Thyroid gland (tissue), 4 donors: ENCODE data around the gene VSTM2B.

ENCODE experiments used
- CTCF ChIP-seq, 6 experiments: fragments of 200-600 bp in 3 of 6; fragments of 450-650 bp in 3 of 6; sonication (generic) in 3 of 6; IDR thresholded peaks; one replicate each; pipeline ENCODE4 v1.5.1; 2016 to 2019; ENCODE audit warnings: antibody characterized with exemption in 6 of 6, mild to moderate bottlenecking in 2 of 6, inconsistent platforms in 1 of 6, moderate library complexity in 1 of 6
- POLR2A ChIP-seq, 2 donors: fragments of 450-650 bp; IDR thresholded peaks; one replicate each; pipeline ENCODE4 v1.6.1; 2017; ENCODE audit warnings: antibody characterized with exemption in 2 of 2, mild to moderate bottlenecking in 2 of 2, moderate library complexity in 1 of 2

- TF ChIP-seq CTCF (IDR thresholded peaks at IDR 0.05) (no peak), POLR2A (IDR thresholded peaks at IDR 0.05) (no peak)
These were observed 33.0 kb upstream of the VSTM2B start for GRCh38 chr19:29492769-29493168.
